Tibial artery (tissue), 4 donors: ENCODE data around the gene AGBL5.

Experiments
- DNase-seq, 2 donors: peaks; one replicate each; pipeline ENCODE4 v3.0.0-alpha.2; 2019
- H3K27ac ChIP-seq, 2 donors: fragments of 200-600 bp; sonication (generic) in 1 of 2; 1 replicate in 1 of 2; 2 replicates in 1 of 2; pipeline ENCODE4 v1.5.1; 2018 to 2019; ENCODE audit warnings: mild to moderate bottlenecking in 1 of 2
- H3K27me3 ChIP-seq, 2 donors: fragments of 200-600 bp; sonication (generic) in 1 of 2; one replicate each; pipeline versions ENCODE4 v1.5.1 to v1.6.0; 2016 to 2019
- H3K36me3 ChIP-seq, 3 donors: fragments of 200-600 bp; sonication (generic) in 2 of 3; one replicate each; pipeline ENCODE4 v1.5.1; 2016 to 2019; ENCODE audit warnings: mild to moderate bottlenecking in 2 of 3
- H3K4me1 ChIP-seq, 4 donors: fragments of 200-600 bp; sonication (generic) in 2 of 4; 1 replicate in 3 of 4; 2 replicates in 1 of 4; pipeline ENCODE4 v1.5.1; 2016 to 2019
- H3K4me3 ChIP-seq, 2 donors: fragments of 200-600 bp; sonication (generic) in 1 of 2; 1 replicate in 1 of 2; 2 replicates in 1 of 2; pipeline ENCODE4 v1.5.1; 2018 to 2019; ENCODE audit warnings: mild to moderate bottlenecking in 2 of 2
- H3K9me3 ChIP-seq, 3 donors: fragments of 200-600 bp; sonication (generic) in 1 of 3; one replicate each; pipeline ENCODE4 v1.5.1; 2016 to 2019
- CTCF ChIP-seq, 2 experiments: fragments of 200-600 bp in 1 of 2; fragments of 450-650 bp in 1 of 2; IDR thresholded peaks; one replicate each; pipeline ENCODE4 v1.5.1; 2017 to 2019; ENCODE audit warnings: antibody characterized with exemption in 2 of 2, mild to moderate bottlenecking in 1 of 2, moderate library complexity in 1 of 2
- intact Hi-C: fragments of 100-400 bp; cut with DNase I; formaldehyde crosslinking; loops from one replicate; pipeline ENCODE4 v1.15.0; 2023; ENCODE audit warnings: low total_unique reads

The AGBL5 gene

GRCh38 chr2:27085062-27085672, 33.7 kb downstream of the AGBL5 start:
- peak overlapping the region; percentile 91 to 96 for H3K27ac ChIP-seq
- peak overlapping the region; percentile 63 to 85 for H3K4me3 ChIP-seq
- intact Hi-C loops = loop anchor here (2.0 to 5.0 kb wide), 2 partner anchors 33 to 114 kb away; partner anchors contain the start of genes AGBL5 and MAPRE3
- H3K27me3 ChIP-seq = no peaks in the 10 kb centered on the region
- H3K9me3 ChIP-seq = no peaks in the 10 kb centered on the region
- TF ChIP-seq CTCF (IDR thresholded peaks at IDR 0.05) = no peak
- H3K4me1 ChIP-seq = peaks cover 0 to 53% (median 45%) of the 10 kb centered on the region in 4 donors
- peaks cover 10 to 19% (median 18%) of the 10 kb centered on the region in 3 donors for H3K36me3 ChIP-seq
- DNase-seq = no peak

- Histone ChIP-seq H3K9me3 (no peaks in the 10 kb centered on the region), H3K36me3 (peaks cover 10 to 19% (median 18%) of the 10 kb centered on the region in 3 donors), H3K27ac (peak overlapping the region; percentile 91 to 96), H3K4me3 (peak overlapping the region; percentile 63 to 85), H3K4me1 (peaks cover 0 to 48% (median 40%) of the 10 kb centered on the region in 4 donors), H3K27me3 (no peaks in the 10 kb centered on the region)
- TF ChIP-seq CTCF (IDR thresholded peaks at IDR 0.05) = peak; percentile 15 to 52
- DNase-seq = peak; percentile 86 to 94
- intact Hi-C loops = loop anchor here (2.0 to 5.0 kb wide), 2 partner anchors 33 to 115 kb away; partner anchors contain the start of genes AGBL5 and MAPRE3
Observed at GRCh38 chr2:27085673-27086089, 34.2 kb downstream of the AGBL5 start.

GRCh38 chr2:27086090-27086723, 34.7 kb downstream of the AGBL5 start:
- peak; percentile 82 to 95 for TF ChIP-seq CTCF (IDR thresholded peaks at IDR 0.05)
- Histone ChIP-seq H3K27ac (peak overlapping the region; percentile 91 to 96), H3K27me3 (no peaks in the 10 kb centered on the region), H3K9me3 (no peaks in the 10 kb centered on the region), H3K4me3 (peak overlapping the region; percentile 63 to 85), H3K4me1 (peaks cover 0 to 43% (median 35%) of the 10 kb centered on the region in 4 donors), H3K36me3 (peaks cover 10 to 19% (median 18%) of the 10 kb centered on the region in 3 donors)
- peak; percentile 93 to 97 for DNase-seq
- intact Hi-C loops = loop anchor here (5.0 kb wide), 1 partner anchor 34 kb away; the partner anchor contains the start of gene AGBL5

- H3K27me3 ChIP-seq = no peaks in the 10 kb centered on the region
- H3K4me3 ChIP-seq = peak within 1 kb of the TSS; percentile 63 to 85
- peak within 1 kb of the TSS; percentile 91 to 96 for H3K27ac ChIP-seq
- H3K36me3 ChIP-seq = peaks cover 10 to 19% (median 16%) of the 10 kb centered on the region in 3 donors
- peaks cover 0 to 36% (median 27%) of the 10 kb centered on the region in 4 donors for H3K4me1 ChIP-seq
- peak in 1 of 2 donors; percentile 81 for DNase-seq
- no peaks in the 10 kb centered on the region for H3K9me3 ChIP-seq
- intact Hi-C loops = loop anchor here (5.0 kb wide), 1 partner anchor 35 kb away; the partner anchor contains the start of gene AGBL5
- no peak for TF ChIP-seq CTCF (IDR thresholded peaks at IDR 0.05)
Observed at GRCh38 chr2:27086724-27087593, 35.5 kb downstream of the AGBL5 start, which contains the start of gene KHK. Gene KHK (plus strand): TSS chr2:27086772. CDS start chr2:27087260, 488 bp downstream.

GRCh38 chr2:27087823-27088410, 36.4 kb downstream of the AGBL5 start:
- no peak for TF ChIP-seq CTCF (IDR thresholded peaks at IDR 0.05)
- intact Hi-C loops = loop anchor here (5.0 kb wide), 1 partner anchor 36 kb away; the partner anchor contains the start of gene AGBL5
- Histone ChIP-seq H3K9me3 (no peaks in the 10 kb centered on the region), H3K4me1 (peaks cover 0 to 26% (median 19%) of the 10 kb centered on the region in 4 donors), H3K4me3 (no peak overlapping the region), H3K27me3 (no peaks in the 10 kb centered on the region), H3K27ac (no peak overlapping the region), H3K36me3 (peaks cover 1 to 14% (median 9%) of the 10 kb centered on the region in 3 donors)
- DNase-seq = no peak
